Fibroblast of mammary gland (primary cell): ENCODE results near the gene CHRNB2.

Source experiments
- DNase-seq: peaks from one replicate; pipeline ENCODE4 v3.0.0-alpha.2; 2010; ENCODE audit warnings: low read depth
- H3K4me3 ChIP-seq: 2 replicates; pipeline ENCODE4 v1.5.1; 2011; ENCODE audit warnings: low read depth, mild to moderate bottlenecking, low read length, moderate library complexity; ENCODE audit not compliant: control insufficient read depth
- TF ChIP-seq, protein P1 (sequence below): conservative IDR thresholded peaks from 2 replicates; pipeline ENCODE4 v1.5.1; 2011; ENCODE audit warnings: low read depth, low read length, inconsistent platforms; ENCODE audit not compliant: control insufficient read depth, insufficient read depth

Gene CHRNB2

DNA sequence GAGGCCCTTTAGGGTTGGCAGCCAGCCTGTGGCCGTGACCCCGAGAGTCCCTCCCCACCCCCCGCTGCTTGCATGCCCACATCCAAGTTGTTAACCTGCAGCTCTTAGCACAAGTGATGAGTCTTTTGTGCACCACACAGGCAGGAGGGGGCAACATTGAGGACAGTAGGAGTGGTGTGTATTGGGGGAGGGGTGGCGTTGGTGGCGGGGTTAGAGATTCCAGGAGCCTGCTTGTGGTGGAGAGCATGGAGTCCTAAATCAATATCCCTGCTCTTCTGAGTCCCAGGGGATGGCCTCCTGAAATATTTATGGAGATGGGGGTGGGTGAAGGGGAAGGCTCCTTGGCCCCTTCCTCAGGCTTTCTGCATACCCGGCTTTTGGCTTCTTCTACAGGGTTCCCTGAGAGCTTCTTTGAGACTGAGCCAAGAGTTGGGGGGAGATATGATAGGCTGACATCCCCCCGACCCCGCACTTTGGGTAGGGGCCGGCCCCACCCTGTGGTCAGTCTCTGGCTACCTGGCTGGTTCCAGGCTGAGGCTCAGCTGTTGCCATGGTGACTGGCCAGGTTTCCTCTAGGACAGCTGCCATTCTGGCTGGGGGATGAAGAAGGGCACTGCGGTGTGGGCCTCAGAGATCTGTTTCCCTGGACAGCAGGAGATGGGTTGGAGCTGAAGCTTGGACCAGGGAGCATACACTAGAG, 5.0 kb downstream of the CHRNB2 start:
- TF ChIP-seq, protein P1, sequence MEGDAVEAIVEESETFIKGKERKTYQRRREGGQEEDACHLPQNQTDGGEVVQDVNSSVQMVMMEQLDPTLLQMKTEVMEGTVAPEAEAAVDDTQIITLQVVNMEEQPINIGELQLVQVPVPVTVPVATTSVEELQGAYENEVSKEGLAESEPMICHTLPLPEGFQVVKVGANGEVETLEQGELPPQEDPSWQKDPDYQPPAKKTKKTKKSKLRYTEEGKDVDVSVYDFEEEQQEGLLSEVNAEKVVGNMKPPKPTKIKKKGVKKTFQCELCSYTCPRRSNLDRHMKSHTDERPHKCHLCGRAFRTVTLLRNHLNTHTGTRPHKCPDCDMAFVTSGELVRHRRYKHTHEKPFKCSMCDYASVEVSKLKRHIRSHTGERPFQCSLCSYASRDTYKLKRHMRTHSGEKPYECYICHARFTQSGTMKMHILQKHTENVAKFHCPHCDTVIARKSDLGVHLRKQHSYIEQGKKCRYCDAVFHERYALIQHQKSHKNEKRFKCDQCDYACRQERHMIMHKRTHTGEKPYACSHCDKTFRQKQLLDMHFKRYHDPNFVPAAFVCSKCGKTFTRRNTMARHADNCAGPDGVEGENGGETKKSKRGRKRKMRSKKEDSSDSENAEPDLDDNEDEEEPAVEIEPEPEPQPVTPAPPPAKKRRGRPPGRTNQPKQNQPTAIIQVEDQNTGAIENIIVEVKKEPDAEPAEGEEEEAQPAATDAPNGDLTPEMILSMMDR: no peak
- DNase-seq: no peak
- H3K4me3 ChIP-seq: no peak overlapping the region

- TF ChIP-seq, protein P1: no peak
- H3K4me3 ChIP-seq: no peak overlapping the region
- DNase-seq: no peak
Observed at GRCh38 chr1:154573168-154573510, 5.6 kb downstream of the CHRNB2 start.

- peak; percentile 57 for DNase-seq
- no peak overlapping the region for H3K4me3 ChIP-seq
- TF ChIP-seq, protein P1: no peak
Observed at GRCh38 chr1:154574716-154575115, 7.1 kb downstream of the CHRNB2 start.

DNA sequence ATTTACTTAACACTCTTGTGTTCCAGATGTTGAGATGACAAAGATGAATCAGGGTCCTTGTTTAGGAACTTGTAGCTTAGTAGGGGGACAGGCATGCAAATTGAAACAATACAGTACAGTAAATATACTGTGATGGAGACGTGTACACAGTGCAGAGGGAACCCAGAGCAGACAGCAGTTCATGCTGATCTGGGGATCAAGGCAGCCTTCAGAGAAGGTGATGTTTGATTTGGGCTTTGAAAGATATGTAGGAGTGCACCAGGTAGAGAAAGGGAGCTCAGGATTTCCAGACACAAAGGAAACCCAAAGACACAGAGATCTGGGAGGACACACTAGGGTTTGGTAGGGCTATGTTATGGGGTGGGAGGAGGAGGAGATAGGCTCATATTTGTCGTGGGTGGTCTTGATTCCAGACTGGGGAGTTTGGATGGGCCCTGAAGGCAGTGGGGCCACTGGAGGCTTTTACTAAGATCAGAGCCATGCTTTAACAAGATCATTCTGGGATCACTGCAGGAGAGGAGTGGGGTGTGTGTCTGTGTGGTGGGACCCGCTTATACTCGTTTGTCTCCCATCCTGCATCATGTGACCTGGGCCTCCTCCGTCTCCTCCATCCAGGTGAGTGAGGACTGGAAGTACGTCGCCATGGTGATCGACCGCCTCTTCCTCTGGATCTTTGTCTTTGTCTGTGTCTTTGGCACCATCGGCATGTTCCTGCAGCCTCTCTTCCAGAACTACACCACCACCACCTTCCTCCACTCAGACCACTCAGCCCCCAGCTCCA, 7.8 kb downstream of the CHRNB2 start:
- DNase-seq: no peak
- TF ChIP-seq, protein P1: no peak
- no peak overlapping the region for H3K4me3 ChIP-seq

DNA sequence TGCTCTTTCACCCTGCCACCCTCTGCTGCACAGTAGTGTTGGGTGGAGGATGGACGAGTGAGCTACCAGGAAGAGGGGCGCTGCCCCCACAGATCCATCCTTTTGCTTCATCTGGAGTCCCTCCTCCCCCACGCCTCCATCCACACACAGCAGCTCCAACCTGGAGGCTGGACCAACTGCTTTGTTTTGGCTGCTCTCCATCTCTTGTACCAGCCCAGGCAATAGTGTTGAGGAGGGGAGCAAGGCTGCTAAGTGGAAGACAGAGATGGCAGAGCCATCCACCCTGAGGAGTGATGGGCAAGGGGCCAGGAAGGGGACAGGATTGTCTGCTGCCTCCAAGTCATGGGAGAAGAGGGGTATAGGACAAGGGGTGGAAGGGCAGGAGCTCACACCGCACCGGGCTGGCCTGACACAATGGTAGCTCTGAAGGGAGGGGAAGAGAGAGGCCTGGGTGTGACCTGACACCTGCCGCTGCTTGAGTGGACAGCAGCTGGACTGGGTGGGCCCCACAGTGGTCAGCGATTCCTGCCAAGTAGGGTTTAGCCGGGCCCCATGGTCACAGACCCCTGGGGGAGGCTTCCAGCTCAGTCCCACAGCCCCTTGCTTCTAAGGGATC, 8.5 kb downstream of the CHRNB2 start:
- no peak overlapping the region for H3K4me3 ChIP-seq
- TF ChIP-seq, protein P1: no peak
- no peak for DNase-seq

GRCh38 chr1:154577346-154578057, 9.9 kb downstream of the CHRNB2 start:
- no peak overlapping the region for H3K4me3 ChIP-seq
- TF ChIP-seq, protein P1: no peak
- no peak for DNase-seq
